HepG2 (cell line): ENCODE results near the gene TMEFF1. TPM values are rescaled to one million over a fixed set of nuclear protein-coding genes. Genes with fewer than 3 reads are reported as not detected.

Source experiments
- ATAC-seq: fragments of 200-7000 bp; cut with Tn5 transposase; 3 replicates; pipeline ENCODE4 v1.9.1; 2020; ENCODE audit warnings: mild to moderate bottlenecking, moderate library complexity
- BruUV-seq: library from RNA; stranded (reverse); fragments of 400-500 nt; replicated peaks from 2 replicates; lab custom pipeline; 2021; lab: Mats Ljungman, UMichigan
- CTCF ChIA-PET: fragments of 300-600 bp; formaldehyde crosslinking; extraction: SDS; loops from one replicate; lab custom pipeline; 2021; ENCODE audit warnings: low total read pairs, inconsistent platforms, low intra/inter-chr PET ratio; lab: Yijun Ruan, JAX
- POLR2A ChIA-PET: fragments of 350-600 bp; sonication (Branson Sonifier 250); formaldehyde crosslinking; loops from one replicate; lab custom pipeline; 2020; ENCODE audit warnings: antibody characterized with exemption, inconsistent platforms; lab: Yijun Ruan, JAX
- DNase-seq: peaks from one replicate; pipeline ENCODE4 v3.0.0-alpha.2; 2015; ENCODE audit warnings: low spot score
- FAIRE-seq: peaks from 3 replicates; lab custom pipeline; 2011; peaks lifted over from hg19 to GRCh38; lab: Jason Lieb, UNC
- H2AFZ ChIP-seq: one replicate; pipeline ENCODE4 v1.6.1; 2011; ENCODE audit warnings: low read length, inconsistent platforms
- H3K27ac ChIP-seq: fragments of 300-600 bp; 3 replicates; pipeline ENCODE4 v1.8.0; 2011; ENCODE audit warnings: mixed run types, mild to moderate bottlenecking, mixed read lengths, low read length, inconsistent platforms; ENCODE audit not compliant: insufficient read depth; ENCODE audit errors: extremely low read length
- H3K27me3 ChIP-seq, 2 experiments: fragments of 200-600 bp in 1 of 2; 2 replicates in 1 of 2; 3 replicates in 1 of 2; pipeline versions ENCODE4 v1.6.0 to v1.8.0; 2011; ENCODE audit warnings: low read length in 2 of 2, mild to moderate bottlenecking in 2 of 2, moderate library complexity in 2 of 2, inconsistent platforms in 1 of 2; ENCODE audit not compliant: insufficient read depth in 2 of 2, control insufficient read depth in 1 of 2
- H3K36me3 ChIP-seq, 2 experiments: fragments of 200-600 bp in 1 of 2; replicated peaks in 1 of 2; 2 replicates in 1 of 2; 3 replicates in 1 of 2; pipeline versions ENCODE4 v1.5.1 to v1.8.0; 2011; ENCODE audit warnings: low read length in 2 of 2, inconsistent platforms in 1 of 2; ENCODE audit not compliant: insufficient read depth in 2 of 2, control insufficient read depth in 1 of 2
- H3K4me1 ChIP-seq: 2 replicates; pipeline ENCODE4 v1.5.1; 2012; ENCODE audit warnings: low read length, inconsistent platforms; ENCODE audit not compliant: insufficient read depth
- H3K4me2 ChIP-seq: 2 replicates; pipeline ENCODE4 v1.6.0; 2011; ENCODE audit warnings: low read depth, low read length, inconsistent platforms
- H3K4me3 ChIP-seq, 3 experiments: fragments of 200-600 bp in 1 of 3; sonication (generic), shearing (Covaris generic) in 1 of 3; replicated peaks in 1 of 3; 2 replicates each; pipeline ENCODE4 v1.5.1; 2011 to 2016; ENCODE audit warnings: low read length in 3 of 3, inconsistent platforms in 2 of 3, low read depth in 2 of 3, mild to moderate bottlenecking in 2 of 3, control low read depth in 1 of 3, mixed read lengths in 1 of 3; ENCODE audit not compliant: insufficient read depth in 1 of 3
- H3K79me2 ChIP-seq: one replicate; pipeline ENCODE4 v1.6.1; 2011; ENCODE audit warnings: low read length, inconsistent platforms; ENCODE audit not compliant: insufficient read depth
- H3K9ac ChIP-seq: 2 replicates; pipeline ENCODE4 v1.6.0; 2011; ENCODE audit warnings: mild to moderate bottlenecking, low read depth, low read length, inconsistent platforms; ENCODE audit not compliant: insufficient read depth
- H3K9me3 ChIP-seq: 2 replicates; pipeline ENCODE4 v1.5.1; 2012; ENCODE audit warnings: mild to moderate bottlenecking, low read length
- H4K20me1 ChIP-seq: 2 replicates; pipeline ENCODE4 v1.6.0; 2011; ENCODE audit warnings: inconsistent platforms, mild to moderate bottlenecking, low read length, moderate library complexity; ENCODE audit not compliant: insufficient read depth
- FOXK2 ChIP-seq: fragments of 450-650 bp; IDR thresholded peaks from 2 replicates; pipeline ENCODE4 v1.6.1; 2016
- HDAC1 ChIP-seq: sonication (generic); formaldehyde crosslinking; IDR thresholded peaks from 2 replicates; pipeline ENCODE4 v1.5.1; 2020; ENCODE audit warnings: mild to moderate bottlenecking, missing genetic modification reagents
- KAT8 ChIP-seq: IDR thresholded peaks from 2 replicates; pipeline ENCODE4 v1.6.1; 2016; ENCODE audit warnings: missing genetic modification reagents, missing compliant biosample characterization
- NFE2L2 ChIP-seq: fragments of 150-350 bp; IDR thresholded peaks from 2 replicates; pipeline ENCODE4 v1.6.1; 2014; ENCODE audit warnings: low read length
- TBX3 ChIP-seq: fragments of 450-650 bp; IDR thresholded peaks from 2 replicates; pipeline ENCODE4 v1.6.1; 2017; ENCODE audit warnings: antibody characterized with exemption, mild to moderate bottlenecking, inconsistent platforms, borderline replicate concordance
- ZMAT5 ChIP-seq: sonication (generic); formaldehyde crosslinking; IDR thresholded peaks from 2 replicates; pipeline ENCODE4 v1.5.0; 2020; ENCODE audit warnings: mild to moderate bottlenecking, low read depth, missing genetic modification reagents, borderline replicate concordance
- ZNF232 ChIP-seq: sonication (generic); formaldehyde crosslinking; IDR thresholded peaks from 2 replicates; pipeline ENCODE4 v1.4.0; 2020; ENCODE audit warnings: missing genetic modification reagents, borderline replicate concordance
- ZNF280B ChIP-seq: sonication (generic); formaldehyde crosslinking; IDR thresholded peaks from 2 replicates; pipeline ENCODE4 v1.5.0; 2020; ENCODE audit warnings: missing genetic modification reagents, mild to moderate bottlenecking, borderline replicate concordance
- ZNF343 ChIP-seq: sonication (generic); formaldehyde crosslinking; IDR thresholded peaks from 2 replicates; pipeline ENCODE4 v1.4.0; 2020; ENCODE audit warnings: mild to moderate bottlenecking, missing genetic modification reagents
- ZNF460 ChIP-seq: sonication (generic); formaldehyde crosslinking; IDR thresholded peaks from 2 replicates; pipeline ENCODE4 v1.5.1; 2020; ENCODE audit warnings: missing genetic modification reagents, mild to moderate bottlenecking, borderline replicate concordance
- ZNF770 ChIP-seq: sonication (generic); formaldehyde crosslinking; IDR thresholded peaks from 2 replicates; pipeline ENCODE4 v1.5.0; 2020; ENCODE audit warnings: mild to moderate bottlenecking, missing genetic modification reagents
- WGBS: methylation state at CpG from one replicate; pipeline ENCODE4 v1.1.6; 2017; ENCODE audit warnings: low lambda C conversion rate; 5-methylcytosine and 5-hydroxymethylcytosine counted together
- in situ Hi-C: cut with HindIII; loops from 2 replicates; pipeline ENCODE4 v1.10.0; 2017; ENCODE audit warnings: low pct_unique_long_range_greater_than_20kb; ENCODE audit not compliant: extremely low pct_ligation_motif_present
- intact Hi-C: fragments of 100-400 bp; cut with micrococcal nuclease; formaldehyde crosslinking; loops from one replicate; pipeline ENCODE4 v1.10.0; 2022; ENCODE audit not compliant: unreplicated experiment
- polyA plus RNA-seq, 8 experiments: library from polyadenylated mRNA; depleted of rRNA in 3 of 8; stranded (reverse) in 7 of 8; unstranded in 1 of 8; fragments of >200 nt; fragmentation: Illumina TruSeq in 4 of 8; extraction: Trizol in 4 of 8; gene quantifications; 2 replicates each; pipeline versions ENCODE4 v1.2.1 to v1.2.3, GENCODE V29; 2011 to 2016; ENCODE audit warnings: low read depth in 4 of 8, missing spikeins in 1 of 8, mixed read lengths in 1 of 8; ENCODE audit not compliant: insufficient read depth in 1 of 8
- total RNA-seq, 5 experiments: library from RNA; depleted of rRNA; stranded (reverse); fragments of >200 nt; fragmentation: Illumina TruSeq; extraction: Trizol; gene quantifications; 2 replicates each; pipeline ENCODE4 v1.2.3, GENCODE V29; 2016; ENCODE audit warnings: low read depth in 1 of 5

The TMEFF1 gene
- total and polyA plus RNA-seq, 2 of the 13 experiments (the other 11 are each of a cell fraction or from before 2014, with no cell fraction given), result 0.87 to 1.9 TPM

GRCh38 chr9:100428871-100429654 is 43.9 kb upstream of the TMEFF1 start (continued):
- no peak for TF ChIP-seq ZNF280B (CRISPR knock-in tag)
- peak; percentile 94 for TF ChIP-seq NFE2L2
- no peak for TF ChIP-seq FOXK2
- TF ChIP-seq KAT8, result peak; percentile 23; the same call in 1 of the 2 replicates
- TF ChIP-seq ZNF770 (CRISPR knock-in tag), result no peak
- no peak for TF ChIP-seq ZNF343 (CRISPR knock-in tag)
- TF ChIP-seq HDAC1, result 0 out of 2 replicates have a peak, but pooled peaks have one; percentile 1
- TF ChIP-seq, all 625 proteins: peak for 40

- Histone ChIP-seq H3K4me3 (no peak overlapping the region), H3K9me3 (no peaks in the 10 kb centered on the region), H3K79me2 (peaks cover 33% of the 10 kb centered on the region), H3K4me1 (peaks cover 37% of the 10 kb centered on the region), H4K20me1 (no peaks in the 10 kb centered on the region), H3K36me3 (no peaks in the 10 kb centered on the region; a peak in 2 of 5 replicates), H3K27me3 (no peaks in the 10 kb centered on the region), H3K4me2 (no peak overlapping the region), H3K9ac (no peak overlapping the region), H2AFZ (no peak overlapping the region)
- WGBS, result 97% methylated on average over 5 of the region's 5 CpGs
- CTCF ChIA-PET, result no interaction called here
- FAIRE-seq (no peak), DNase-seq (no peak), ATAC-seq (no peak)
- POLR2A ChIA-PET, result interaction anchor here (2.6 kb wide), 1 partner anchor 19 kb away, joined by 12 read pairs; no protein-coding TSS in a partner anchor
- intact Hi-C loops (no loop called here), in situ Hi-C loops (no loop called here)
- no TSS peak for BruUV-seq
- TF ChIP-seq ZNF460, result no peak
- no peak for TF ChIP-seq TBX3
- no peak for TF ChIP-seq ZMAT5 (CRISPR knock-in tag)
- TF ChIP-seq ZNF232 (CRISPR knock-in tag), result no peak
- TF ChIP-seq, all 625 proteins: peak for 0
- H3K27ac ChIP-seq, result no peak overlapping the region
Measured at GRCh38 chr9:100430286-100430940, 42.5 kb upstream of the TMEFF1 start.
